Fibroblast of skin of right quadriceps (primary cell): ENCODE data around the gene EFNB3.
A peak's percentile ranks its signal among the peaks of the same experiment; 100 is the strongest.

ENCODE experiments used
- DNase-seq: peaks from one replicate; pipeline ENCODE4 v3.0.0-alpha.2; 2013

The EFNB3 gene

DNA sequence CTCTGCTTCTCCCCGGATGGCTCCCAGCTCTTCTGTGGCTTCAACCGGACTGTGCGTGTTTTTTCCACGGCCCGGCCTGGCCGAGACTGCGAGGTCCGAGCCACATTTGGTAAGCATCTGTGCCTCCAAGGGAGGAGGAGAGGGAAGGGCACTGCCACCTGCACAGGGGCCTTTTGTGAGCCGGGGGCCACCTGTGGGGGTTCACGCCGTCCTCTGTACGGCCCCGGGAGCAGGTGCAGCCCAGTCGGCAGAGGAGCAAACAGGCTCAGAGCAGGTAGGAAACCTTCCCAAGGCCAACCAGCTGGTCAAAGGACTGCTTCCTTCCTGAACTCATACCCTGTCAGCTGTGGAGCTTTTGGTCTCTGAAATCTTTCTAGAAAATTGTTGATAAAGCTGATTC, 3.3 kb upstream of the EFNB3 start:
- no peak for DNase-seq

DNA sequence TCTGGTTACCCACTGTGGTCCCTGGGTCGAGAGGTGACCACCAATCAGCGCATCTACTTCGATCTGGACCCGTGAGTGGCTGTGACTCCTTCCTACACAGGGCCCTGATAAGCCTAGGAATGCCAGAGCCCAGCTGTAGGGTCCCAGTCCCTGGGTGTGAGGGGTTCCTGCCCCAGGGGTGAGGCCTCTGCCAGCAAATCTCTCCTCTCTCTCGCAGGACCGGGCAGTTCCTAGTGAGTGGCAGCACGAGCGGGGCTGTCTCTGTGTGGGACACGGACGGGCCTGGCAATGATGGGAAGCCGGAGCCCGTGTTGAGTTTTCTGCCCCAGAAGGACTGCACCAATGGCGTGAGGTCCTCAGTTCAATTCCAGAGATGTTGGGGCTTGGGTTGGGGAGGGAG, 2.2 kb upstream of the EFNB3 start:
- no peak for DNase-seq

DNA sequence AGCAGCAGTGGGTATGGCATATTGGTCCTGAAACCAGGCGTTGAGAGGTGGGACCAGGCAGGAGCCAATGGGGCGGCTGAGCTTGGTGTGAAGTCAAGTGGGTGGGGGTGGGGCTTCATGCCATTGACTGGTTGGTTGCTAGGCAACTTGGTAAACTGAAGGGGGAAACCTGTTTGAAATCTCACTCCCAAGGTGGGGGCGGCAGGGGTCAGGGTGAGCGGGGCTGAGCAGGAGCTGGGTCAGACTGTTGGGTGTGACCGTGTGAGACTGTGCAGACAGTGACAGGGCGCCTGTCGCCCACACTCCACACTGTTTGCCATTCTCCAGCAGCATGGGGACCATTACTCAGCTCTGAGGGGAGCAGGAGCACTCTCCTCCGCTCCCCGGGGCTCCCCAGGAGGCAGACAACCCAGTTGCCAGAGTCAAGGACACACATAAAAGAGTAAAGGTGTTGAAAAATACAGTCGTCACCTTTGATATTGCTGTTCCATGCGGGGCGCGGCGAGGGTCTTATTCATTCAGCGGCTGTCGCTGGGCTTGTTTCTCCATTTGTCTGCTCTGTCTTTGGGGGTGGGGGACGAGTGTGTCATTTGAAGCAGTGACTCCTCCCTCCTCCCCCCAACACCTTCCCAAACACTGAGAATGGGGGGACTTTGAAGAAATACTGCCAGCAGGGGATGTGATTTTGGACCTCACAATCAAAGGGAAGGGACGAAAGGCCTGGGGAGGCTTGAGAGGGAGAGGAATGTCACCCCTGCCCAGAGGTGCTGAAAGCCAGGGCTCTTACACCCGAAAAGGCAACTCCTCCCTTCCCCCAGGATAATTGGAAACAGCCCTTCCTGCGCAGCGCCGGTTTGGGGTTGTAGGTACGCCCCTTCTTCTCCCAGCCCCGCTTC, 1.2 kb upstream of the EFNB3 start:
- DNase-seq: peak; percentile 68

DNA sequence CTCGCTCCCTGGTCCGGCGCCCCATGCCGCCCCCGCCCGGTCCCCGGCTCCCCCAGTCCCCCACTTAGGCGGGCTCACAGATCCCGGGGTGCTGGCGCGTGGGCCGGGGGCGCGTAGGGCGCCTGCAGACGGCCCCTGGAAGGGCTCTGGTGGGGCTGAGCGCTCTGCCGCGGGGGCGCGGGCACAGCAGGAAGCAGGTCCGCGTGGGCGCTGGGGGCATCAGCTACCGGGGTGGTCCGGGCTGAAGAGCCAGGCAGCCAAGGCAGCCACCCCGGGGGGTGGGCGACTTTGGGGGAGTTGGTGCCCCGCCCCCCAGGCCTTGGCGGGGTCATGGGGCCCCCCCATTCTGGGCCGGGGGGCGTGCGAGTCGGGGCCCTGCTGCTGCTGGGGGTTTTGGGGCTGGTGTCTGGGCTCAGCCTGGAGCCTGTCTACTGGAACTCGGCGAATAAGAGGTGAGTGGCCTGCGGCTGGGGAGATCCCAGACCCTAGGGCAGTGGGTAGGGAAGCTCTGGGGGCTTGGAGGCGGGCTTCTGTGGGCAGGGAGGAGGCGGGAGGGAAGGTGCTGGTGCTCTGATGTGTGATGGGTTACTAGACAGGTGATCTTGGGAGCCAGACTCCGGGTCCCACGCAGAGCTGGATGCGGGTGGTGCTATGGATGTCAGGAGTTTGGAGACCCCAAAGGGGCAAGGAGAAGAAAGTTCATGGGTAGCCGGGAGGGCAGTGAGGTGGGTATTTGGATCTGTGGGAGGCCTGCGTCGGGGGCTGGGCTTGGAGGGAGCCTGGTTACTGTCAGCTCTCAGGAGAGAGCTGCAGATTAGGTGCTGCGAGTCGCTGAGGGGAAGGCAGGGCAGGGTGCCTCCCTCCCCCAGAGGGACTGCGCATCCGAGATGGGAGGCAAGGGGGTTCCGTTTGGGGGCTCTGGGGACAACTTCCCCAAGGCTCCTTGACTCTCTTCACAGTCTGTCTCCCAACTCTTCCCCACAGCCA, 560 bp downstream of the EFNB3 start:
- DNase-seq: no peak

DNA sequence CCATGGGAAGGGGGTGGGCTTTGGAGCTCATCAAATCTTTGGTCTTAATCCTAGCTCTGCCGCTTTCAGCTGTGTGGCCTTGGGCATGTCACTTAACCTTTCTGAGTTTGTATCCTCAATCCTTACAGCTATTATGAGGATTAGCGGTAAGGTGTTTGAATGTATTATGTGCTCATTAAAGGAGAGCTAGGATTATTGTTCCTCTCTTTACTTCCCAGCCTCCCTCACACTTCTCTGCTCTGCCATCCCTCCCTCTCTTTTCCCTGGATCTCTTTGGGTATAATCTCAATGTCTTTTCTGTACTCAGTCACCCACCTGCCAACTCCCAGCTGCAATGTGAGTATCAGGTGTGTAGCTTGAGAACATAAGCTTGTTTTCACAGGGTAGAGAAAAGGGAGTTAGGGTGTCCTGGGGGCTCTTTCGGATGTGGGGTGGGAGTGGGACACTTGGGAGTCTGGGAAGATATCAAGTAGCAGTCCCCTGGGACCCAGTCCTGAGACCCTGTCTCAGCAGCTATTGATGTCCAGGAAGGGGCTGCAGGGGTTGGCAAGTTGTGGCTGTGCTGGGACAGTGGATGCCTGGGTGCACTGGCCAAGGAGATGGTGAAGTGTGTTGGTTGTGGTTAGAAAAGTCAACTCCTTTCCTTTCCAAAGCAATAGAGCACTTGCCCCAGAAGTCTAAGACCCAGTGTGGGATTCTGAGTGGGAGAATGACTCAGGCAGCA, 1.8 kb downstream of the EFNB3 start:
- DNase-seq: no peak

DNA sequence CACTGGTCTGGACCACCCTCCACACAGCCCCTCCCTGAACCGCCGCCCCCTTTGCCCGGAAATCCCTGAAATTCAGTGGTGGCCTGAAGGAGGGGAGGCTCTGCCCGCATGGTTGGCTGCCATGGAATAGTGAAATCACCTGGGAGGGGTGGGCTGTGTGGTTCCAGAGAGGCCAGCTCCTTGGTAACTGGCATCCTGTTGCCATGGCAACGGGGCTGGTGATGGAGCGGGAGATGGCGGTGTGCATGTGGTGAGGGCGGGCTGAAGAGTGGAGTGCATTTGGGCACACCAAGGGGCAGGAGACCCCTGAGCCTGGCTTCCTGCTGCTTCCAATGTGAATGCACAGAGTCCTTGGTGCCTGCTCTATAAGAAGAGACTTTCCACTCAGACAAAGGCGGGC, 2.4 kb downstream of the EFNB3 start:
- no peak for DNase-seq

DNA sequence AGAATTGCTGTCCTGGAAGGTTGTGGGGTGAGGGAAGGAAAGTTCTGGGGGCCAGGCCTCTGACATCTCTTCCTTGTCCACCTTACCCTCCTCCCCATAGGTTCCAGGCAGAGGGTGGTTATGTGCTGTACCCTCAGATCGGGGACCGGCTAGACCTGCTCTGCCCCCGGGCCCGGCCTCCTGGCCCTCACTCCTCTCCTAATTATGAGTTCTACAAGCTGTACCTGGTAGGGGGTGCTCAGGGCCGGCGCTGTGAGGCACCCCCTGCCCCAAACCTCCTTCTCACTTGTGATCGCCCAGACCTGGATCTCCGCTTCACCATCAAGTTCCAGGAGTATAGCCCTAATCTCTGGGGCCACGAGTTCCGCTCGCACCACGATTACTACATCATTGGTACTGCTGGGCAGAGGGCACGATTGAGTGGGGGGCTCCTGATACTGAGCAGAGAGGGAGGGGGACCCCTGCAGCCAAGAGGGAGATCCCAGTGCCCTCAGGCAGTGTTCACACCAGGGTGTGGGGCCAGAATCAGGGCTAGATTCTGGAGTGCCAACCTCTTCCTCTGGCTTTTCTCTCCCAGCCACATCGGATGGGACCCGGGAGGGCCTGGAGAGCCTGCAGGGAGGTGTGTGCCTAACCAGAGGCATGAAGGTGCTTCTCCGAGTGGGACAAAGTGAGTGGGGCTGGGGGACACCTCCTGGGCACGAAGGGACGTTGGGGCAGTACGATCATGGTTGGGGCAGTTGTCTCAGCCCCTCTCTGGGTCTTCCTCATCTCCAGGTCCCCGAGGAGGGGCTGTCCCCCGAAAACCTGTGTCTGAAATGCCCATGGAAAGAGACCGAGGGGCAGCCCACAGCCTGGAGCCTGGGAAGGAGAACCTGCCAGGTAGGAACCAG, 3.1 kb downstream of the EFNB3 start:
- DNase-seq: no peak

DNA sequence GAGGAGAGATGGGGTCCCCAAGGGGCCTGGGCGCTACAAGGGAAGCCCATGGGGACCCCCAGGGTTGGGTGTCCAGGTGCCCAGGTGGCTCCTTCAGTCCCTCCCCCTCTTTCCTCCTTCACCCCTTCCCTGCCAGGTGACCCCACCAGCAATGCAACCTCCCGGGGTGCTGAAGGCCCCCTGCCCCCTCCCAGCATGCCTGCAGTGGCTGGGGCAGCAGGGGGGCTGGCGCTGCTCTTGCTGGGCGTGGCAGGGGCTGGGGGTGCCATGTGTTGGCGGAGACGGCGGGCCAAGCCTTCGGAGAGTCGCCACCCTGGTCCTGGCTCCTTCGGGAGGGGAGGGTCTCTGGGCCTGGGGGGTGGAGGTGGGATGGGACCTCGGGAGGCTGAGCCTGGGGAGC, 4.0 kb downstream of the EFNB3 start:
- DNase-seq: no peak

DNA sequence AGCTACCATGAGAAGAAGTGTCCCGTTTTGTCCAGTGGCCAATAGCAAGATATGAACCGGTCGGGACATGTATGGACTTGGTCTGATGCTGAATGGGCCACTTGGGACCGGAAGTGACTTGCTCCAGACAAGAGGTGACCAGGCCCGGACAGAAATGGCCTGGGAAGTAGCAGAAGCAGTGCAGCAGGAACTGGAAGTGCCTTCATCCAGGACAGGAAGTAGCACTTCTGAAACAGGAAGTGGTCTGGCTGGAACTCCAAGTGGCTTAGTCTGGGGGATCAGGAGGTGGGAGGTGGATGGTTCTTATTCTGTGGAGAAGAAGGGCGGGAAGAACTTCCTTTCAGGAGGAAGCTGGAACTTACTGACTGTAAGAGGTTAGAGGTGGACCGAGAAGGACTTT, 5.3 kb downstream of the EFNB3 start:
- DNase-seq: no peak

DNA sequence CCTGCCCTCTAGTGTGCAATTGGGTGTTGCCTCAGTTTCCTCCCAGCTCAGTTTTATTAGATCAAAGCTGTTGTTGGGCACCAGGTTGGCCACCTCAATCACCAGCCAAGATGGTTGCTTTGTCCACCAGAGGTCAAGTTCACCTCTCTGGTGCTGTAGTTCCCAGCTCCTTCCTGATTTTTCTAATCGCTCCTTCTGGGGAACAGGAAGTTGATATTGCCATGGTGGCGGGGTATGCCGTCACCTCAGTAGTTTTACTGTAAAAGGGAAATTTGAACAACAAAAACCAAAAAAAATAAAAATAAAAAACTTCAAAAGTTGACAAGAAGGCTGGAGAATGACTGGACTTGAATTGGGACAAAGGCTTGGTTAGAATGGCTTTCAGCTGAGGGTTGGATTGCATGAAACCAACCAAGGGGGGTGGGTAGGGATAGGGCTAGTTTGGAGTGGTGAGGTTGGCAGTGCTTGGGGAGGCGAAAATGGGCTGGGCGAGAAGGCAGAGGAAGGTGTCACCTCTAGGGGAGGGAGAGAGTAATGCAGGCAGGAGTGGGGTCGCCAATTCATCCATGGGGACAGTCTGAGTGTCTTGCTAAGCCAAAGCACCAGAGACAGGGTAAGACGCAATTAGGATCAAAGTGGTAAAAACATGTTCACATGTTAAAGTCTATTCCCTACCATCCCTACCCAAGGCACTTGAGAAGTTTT, 6.2 kb downstream of the EFNB3 start:
- DNase-seq: no peak

DNA sequence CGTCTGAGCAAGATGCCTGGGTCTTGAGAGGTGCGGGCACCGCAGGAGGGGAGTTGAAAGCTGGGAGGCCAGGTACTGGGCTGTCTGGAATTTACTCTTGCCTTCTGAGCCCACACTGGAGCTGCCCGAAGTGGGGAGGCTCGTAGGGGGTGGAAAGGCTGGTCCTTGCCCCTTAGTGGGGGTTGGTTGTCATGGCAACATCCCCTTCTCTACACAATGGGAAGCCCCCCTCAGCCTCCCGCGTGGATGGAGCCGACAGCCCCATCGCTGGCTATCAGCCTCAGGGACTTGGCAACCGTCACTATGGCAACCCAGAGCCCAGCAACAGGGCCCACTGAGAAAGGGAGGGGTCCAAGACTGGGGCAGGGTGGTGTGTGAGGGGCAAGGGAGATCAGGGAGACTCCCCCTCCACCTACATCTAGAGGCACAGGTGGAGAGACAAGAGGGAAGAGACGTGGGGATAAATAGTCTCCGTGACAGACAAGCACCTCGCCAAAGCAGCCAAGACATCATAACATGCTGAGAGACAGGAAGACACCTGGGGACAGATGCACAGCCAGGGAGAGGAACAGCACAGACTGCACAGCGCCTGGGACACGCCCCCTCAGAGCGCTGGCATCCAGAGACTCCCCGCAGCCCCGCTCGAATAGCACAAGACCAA, 7.2 kb downstream of the EFNB3 start:
- DNase-seq: no peak

DNA sequence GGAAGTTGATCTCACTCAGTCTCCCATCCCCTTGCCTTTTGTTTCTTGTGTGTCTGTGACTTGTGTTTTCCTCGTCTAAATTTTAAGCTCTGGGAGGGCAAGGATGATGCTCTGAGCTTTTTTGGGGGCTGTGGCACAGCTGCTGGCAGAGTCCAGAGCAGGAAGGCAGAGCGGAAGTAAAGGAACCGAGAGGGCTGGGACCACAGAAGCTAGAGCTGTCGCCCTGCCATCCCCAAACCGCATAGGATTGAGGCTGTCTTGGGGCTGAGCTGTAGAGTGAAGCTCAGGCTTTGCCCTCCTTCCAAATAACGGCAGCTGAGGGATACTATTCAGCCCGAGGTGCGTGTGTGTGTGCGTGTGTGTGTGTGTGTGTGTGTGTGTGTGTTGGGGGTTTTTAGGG, 8.8 kb downstream of the EFNB3 start:
- no peak for DNase-seq

DNA sequence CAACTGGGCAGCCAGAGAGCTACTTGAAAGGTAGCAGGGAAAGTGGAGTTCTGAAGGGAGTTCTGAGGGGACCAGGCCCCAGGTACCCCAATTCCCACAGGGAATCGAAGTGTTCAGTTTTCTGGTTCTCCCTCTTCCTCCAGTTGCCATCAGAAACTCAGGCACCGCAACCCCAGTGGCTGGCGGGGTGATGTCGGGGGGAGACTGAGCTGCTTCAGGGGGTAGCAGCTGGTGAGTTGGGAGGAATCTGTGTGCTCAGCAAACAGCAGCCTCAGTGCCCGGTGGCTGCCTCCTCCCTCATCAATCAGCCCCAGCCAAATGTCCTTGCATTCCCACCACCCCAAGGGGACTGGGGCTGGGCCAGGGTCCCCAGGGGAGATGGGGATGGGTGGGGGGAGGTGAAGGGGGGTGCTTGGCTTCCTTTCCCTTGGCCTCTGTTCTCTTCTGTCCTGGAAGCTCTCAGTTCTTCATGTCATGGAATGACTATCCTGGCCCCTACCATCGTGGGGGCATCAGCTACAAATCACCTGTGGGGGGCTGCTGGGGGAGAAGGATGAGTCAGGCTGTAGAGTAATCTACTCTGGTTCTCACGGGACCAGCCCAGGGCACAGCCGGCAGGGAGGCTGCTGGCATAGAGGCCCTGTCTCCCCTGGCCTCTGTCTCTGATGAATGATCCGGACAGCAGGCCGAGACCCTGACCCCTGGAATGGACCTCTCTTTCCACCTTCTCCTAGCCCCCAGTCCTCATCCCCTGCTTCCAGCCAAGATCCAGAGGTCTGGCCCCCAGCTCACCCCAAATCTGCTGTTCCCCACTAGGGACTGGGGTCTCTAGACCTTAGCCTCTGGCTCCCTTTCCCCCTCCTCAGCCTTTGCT, 10.0 kb downstream of the EFNB3 start:
- no peak for DNase-seq

DNA sequence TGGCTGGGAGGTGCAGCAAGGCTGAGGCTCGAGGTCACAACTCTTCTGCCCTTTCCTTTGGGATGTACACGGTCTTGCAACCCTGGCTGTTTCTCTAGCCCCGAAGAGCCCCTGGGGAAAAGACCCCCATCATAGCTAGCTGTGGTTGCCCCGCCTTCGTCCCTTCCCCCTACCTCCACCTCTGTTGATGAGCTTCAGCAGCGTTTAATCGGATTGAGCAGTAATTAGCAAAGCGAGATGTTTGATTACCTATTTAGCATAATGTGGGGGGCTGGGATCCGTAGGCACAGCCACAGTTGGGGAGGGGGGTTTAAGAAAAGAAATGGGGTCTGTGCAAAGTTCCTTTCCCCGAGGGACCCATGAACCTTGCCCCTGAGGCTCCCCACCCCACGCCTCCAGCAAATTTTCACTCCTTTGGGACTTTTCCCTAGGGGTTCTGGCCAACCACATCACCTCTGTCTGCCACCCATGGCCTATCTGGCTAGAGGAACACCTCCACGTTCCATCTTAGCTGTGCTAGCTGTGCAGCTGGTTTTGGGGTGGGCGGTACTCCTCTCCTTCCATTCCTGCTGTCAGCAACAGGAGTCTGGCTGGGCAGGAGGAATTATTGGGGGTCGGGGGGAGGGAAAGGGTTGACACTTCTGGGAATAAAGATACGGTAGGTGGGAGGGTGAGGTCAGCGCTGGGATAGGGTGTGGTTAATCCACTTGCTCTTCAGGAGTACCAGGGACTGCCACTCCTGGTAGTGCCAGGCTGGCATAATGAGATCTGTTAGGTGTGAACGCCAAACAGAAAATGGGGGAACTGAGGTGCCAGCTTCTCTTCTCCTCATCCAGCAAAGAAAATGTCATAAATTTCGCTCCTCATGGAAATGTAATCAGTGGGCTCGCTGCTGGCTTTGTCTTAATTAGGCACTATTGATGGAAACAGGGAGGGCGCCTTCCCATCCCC, 11.2 kb downstream of the EFNB3 start:
- no peak for DNase-seq

DNA sequence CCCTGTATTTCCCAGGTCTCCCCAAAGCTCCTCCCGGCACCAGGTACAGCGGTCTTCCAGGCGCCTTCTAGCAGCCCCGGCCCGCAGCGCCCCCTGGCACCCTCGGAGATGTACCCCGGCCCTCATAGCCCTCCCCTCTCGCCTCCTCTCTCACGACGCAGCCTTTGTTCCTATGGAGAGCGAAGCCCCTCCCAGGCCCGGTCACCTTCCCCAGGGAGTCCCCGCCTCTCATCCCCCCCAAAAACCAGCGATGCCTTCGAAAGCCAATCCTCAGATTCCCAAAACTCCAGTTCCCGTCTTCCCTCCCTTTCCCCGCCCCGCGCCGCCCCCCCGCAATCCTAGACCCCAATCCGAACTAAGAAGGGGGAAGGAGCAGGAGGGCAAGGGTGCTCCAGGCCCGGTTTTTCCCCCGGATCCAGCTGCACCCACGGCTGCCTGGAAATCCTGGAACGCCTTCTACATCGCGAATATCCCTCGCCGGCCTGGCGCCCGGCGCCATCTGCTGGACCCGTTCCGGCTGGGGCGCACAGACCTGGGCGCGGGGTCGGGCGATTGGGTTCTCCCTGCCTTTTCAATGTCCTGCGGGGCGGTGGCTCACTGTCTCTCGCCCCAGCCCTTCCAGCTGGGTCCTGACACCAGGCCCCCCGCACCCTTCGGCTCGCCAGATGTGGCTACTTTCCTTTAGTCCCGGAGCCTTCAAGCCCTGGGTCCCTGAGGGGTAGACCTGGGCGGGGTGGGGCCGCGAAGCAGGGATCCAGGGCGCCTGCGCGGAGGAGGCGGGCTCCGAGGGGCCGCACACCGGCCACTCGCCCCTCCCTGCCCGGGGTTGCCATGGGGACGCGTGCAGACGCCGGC, 12.1 kb downstream of the EFNB3 start, which contains the start of gene DNAH2:
Gene DNAH2, plus strand, starts transcription at position 844 of the 855 bp plus-strand sequence. CDS start 1,991 bp downstream, outside the sequence.
- peak; percentile 96 for DNase-seq

DNA sequence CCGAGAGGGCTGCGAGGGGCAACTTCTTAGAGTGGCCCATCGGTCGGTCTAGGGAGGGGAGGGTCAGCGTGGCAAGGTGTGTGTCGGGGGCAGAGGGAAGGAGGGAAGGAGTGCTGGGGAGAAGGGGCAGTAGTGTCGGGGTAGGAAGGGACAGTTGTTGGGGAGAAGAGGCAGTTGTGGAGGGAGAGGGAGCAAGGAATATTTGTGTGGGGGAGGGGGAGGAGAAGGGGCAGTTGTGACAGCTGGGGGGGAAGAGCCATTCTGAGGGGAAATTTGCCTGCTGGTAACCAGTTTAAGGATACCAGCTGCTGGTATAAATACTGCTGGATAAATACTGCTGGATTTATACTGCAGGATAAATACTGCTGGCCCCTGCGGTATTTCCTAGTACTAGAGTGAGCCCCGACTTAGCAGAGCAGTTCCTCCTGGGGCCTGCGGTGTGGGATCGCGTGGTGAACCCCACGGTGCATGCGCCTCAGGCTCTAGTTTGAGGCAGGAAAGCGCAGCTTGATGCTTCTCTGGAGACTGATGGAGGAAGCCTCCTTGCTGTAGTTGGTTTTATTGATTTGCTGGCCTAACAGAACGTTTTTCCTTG, 12.9 kb downstream of the EFNB3 start:
- DNase-seq: no peak

DNA sequence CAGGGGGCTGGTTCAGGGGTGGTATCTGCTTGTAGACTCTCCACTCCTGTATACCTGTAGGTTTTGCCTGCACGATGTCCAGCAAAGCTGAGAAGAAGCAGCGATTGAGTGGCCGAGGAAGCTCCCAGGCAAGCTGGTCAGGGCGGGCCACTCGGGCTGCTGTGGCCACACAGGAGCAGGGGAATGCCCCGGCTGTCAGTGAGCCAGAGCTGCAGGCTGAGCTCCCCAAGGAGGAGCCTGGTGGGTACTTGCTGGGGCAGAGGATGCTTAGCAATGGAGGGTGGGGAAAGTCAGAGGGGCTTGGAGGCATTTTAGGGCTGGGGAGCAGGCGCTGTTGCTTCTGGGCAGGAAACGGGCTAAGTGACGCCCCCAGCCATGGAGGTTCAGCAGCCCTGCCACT, 14.7 kb downstream of the EFNB3 start:
- no peak for DNase-seq
